HG02588 (cell line): ENCODE measurements around the gene SIRT7.

Source experiments
- ATAC-seq: cut with Tn5 transposase; IDR thresholded peaks from one replicate; pipeline ENCODE4 v1.9.1; 2021; ENCODE audit warnings: mild to moderate bottlenecking, moderate library complexity; ENCODE audit not compliant: unreplicated experiment

Gene SIRT7

GRCh38 chr17:81867170-81867990, 50.6 kb downstream of the SIRT7 start:
- ATAC-seq: no peak

GRCh38 chr17:81866440-81867169, 51.4 kb downstream of the SIRT7 start:
- ATAC-seq: no peak

GRCh38 chr17:81865733-81866439, 52.1 kb downstream of the SIRT7 start:
- ATAC-seq: no peak

GRCh38 chr17:81865358-81865732, 52.6 kb downstream of the SIRT7 start:
- no peak for ATAC-seq

GRCh38 chr17:81863833-81864768, 53.9 kb downstream of the SIRT7 start:
- ATAC-seq: no peak

GRCh38 chr17:81863123-81863675, 54.8 kb downstream of the SIRT7 start:
- no peak for ATAC-seq
